Ovary (tissue), 3 donors: ENCODE measurements around the gene DDR1.

Experiments used
- CTCF ChIP-seq, 3 donors: fragments of 450-650 bp in 2 of 3; fragments of 200-600 bp in 1 of 3; IDR thresholded peaks; one replicate each; pipeline versions ENCODE4 v1.5.1 to v1.8.0; 2016 to 2022; ENCODE audit warnings: antibody characterized with exemption in 3 of 3, mild to moderate bottlenecking in 1 of 3
- POLR2A ChIP-seq: fragments of 450-650 bp; IDR thresholded peaks from one replicate; pipeline ENCODE4 v1.6.1; 2017; ENCODE audit warnings: antibody characterized with exemption, mild to moderate bottlenecking, moderate library complexity
- donor health status: DM: no; HTN: no; CAD: no.

DNA sequence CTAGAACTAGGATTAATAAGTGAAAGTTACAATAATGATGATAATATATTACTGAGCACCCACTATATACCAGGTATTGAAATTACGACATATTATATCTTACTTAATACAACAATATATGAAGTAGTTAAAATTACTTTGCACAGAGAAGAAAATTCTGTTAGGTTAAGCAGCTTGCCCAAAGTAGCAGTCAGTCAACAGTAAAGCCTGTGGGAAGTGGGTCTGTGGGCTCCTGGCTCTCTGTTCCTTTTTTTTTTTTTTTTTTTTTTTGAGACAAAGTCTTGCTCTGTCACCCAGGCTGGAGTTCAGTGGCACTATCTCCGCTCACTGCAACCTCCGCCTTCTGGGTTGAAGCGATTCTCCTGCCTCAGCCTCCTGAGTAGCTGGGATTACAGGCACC is 18.9 kb downstream of the DDR1 start:
- TF ChIP-seq CTCF (IDR thresholded peaks at IDR 0.05) (no peak), POLR2A (no peak)
